ENCODE results near the gene OBSCN.
"Not testable (repeated sequence)": the region's sequence is repeated elsewhere in the genome, so short reads cannot be mapped to it uniquely, and the experiment has no call there.

Gene OBSCN

DNA sequence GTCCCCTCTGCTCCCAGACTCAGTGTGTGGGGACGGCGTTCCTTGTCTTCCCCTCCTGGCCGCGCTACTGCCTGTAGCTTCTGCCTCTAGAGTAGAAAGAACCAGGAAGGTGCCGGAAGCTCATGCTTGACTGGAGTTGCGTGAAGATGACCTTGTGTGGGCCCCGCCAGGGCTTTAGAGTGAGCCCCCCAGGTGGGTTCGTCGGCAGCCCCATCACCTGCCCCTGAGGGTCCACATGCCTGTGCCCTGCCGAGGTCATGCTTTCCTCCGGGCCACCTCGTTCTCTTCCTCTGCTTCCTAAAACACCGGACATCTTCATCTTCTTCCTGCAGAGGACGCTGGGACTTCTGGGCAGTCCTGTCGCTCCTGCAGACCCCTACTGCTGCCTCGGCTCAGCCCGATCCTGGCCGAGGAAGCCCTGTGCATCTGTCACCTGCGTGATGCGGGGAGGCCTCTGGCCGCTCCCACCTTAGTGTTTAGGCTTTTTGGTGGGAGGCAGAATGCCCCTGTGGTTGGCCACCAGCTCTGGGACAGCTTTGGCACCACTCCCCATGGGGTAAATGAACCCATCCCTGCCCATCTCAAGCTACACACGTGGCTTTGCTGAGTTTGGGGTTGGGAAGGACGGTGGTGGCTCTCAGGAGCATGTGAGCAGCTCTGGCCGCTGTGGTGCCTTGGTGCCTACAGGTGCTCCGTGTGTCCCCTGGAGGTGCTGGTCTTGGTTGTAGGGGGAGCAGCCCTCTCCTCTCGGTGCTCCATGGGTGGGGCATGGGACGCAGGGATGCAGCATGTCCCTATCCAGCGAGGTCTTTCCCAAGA, 12.3 kb downstream of the OBSCN start:
- peaks cover 5% of the 10 kb centered on the region; the same call in 1 of the 2 replicates for H3K36me3 ChIP-seq (ENCODE audit: insufficient read depth, low read length)
- H3K9ac ChIP-seq (ENCODE audit: low read depth, low read length), result no peak overlapping the region

DNA sequence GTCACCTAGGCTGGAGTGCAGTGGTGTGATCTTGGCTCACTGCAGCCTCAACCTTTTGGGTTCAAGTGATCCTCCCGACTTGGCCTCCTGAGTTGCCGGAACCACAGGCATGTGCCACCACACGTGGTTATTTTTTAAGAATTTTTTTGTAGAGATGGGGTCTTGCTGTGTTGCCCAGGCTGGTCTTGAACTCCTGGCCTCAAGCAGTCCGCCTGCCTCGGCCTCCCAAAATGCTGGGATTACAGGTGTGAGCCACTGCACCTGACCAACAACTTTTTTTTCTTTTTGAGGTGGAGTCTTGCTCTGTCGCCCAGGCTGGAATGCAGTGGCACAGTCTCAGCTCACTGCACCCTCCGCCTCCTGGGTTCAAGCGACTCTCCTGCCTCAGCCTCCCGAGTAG, 13.3 kb downstream of the OBSCN start:
- H3K9ac ChIP-seq (ENCODE audit: low read depth, low read length); H3K36me3 ChIP-seq (ENCODE audit: insufficient read depth, low read length); H3K4me1 ChIP-seq (ENCODE audit: insufficient read depth, low read length); H3K9me3 ChIP-seq (ENCODE audit: control insufficient read depth, insufficient read depth, low read length): not testable (repeated sequence)

More for the DNA sequence above, 12.3 kb downstream of the OBSCN start:
- Histone ChIP-seq H3K4me1 (ENCODE audit: insufficient read depth, low read length) (no peaks in the 10 kb centered on the region), H3K9me3 (ENCODE audit: control insufficient read depth, insufficient read depth, low read length) (no peaks in the 10 kb centered on the region)

DNA sequence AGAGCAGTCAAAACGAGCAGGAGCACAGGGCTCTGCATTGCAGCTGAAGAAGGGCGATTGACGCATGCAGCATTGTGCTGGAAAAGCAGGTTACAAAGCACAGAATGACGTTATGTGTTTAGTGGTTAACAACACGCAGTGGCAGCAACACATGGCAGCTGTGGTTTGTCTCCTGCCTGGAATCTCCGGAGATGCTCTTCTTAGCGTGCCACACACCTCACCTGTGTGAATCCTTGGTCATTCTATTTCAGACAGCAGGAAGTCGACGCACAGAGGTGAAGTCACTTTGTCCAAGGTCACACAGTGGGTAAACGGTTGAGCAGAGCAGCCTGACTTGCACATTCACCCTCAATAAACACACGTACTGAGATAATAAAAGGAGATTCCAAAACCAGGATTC, 14.7 kb downstream of the OBSCN start:
- no peaks in the 10 kb centered on the region for H3K4me1 ChIP-seq (ENCODE audit: insufficient read depth, low read length)
- peaks cover 7% of the 10 kb centered on the region; the same call in 1 of the 2 replicates for H3K36me3 ChIP-seq (ENCODE audit: insufficient read depth, low read length)
- H3K9ac ChIP-seq (ENCODE audit: low read depth, low read length), result no peak overlapping the region
- H3K9me3 ChIP-seq (ENCODE audit: control insufficient read depth, insufficient read depth, low read length), result no peaks in the 10 kb centered on the region

DNA sequence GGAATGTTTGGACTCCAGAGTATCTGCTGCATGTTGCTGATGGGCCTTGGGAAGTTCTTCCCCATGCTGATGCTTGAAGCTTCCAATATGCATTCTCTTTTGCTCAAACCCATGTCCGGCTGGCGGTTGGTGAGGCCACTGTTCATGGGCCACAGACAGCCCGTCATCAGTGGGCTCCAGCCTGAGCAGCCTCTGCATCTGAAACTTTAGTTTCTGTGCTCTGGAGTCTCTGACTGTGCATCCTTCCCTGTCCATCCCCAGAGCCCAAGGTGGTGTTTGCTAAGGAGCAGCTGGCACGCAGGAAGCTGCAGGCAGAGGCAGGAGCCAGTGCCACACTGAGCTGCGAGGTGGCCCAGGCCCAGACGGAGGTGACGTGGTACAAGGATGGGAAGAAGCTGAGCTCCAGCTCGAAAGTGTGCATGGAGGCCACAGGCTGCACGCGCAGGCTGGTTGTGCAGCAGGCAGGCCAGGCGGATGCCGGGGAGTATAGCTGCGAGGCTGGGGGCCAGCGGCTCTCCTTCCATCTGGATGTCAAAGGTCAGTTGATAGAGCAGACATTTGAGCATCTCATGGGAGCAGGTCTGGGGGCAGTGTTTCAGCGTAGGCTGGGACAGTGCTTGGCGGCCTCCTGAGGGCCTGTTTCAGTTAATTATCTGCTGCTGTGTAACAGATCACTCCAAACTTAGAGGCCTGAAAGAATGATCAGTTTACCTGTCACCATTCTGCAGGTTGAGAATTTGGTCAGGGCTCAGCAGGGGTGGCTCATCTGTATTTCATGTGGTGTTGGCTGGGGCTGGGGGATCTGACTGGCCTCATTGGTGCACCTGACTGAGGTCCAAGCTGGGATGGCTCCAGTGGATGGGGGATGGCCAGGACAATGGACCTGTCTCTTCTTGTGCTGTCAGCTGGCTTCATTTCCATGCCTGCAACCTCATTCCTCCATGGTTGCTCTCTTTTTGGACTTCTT, 16.6 kb downstream of the OBSCN start:
- Histone ChIP-seq H3K4me1 (ENCODE audit: insufficient read depth, low read length) (no peaks in the 10 kb centered on the region), H3K9me3 (ENCODE audit: control insufficient read depth, insufficient read depth, low read length) (no peaks in the 10 kb centered on the region), H3K9ac (ENCODE audit: low read depth, low read length) (no peak overlapping the region), H3K36me3 (ENCODE audit: insufficient read depth, low read length) (peaks cover 4% of the 10 kb centered on the region; the same call in 1 of the 2 replicates)

DNA sequence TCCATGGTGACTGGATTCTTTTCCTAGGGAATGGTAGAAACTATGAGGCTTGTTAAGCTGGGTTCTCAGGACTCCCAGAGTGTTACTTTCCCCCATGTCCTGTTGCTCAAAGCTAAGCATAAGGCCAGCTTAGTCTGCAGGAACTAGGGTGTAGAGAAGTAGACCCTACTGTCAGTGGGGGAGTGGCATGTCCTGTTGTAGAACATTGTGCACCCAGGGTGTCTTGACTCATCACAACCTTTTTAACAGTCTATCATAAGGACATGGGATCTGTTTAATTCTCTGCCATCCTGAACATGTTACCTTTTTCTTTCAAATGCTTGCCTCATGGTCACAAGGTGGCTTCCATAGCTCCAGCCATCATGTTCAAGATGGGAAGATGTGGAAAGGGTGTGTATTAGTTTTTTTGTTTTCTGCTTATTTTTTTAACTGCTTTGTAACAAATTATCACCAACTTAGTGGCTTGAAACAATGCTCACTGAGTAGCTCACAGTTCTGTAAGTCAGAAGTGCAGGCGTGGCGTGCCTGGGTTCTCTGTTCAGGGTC, 17.4 kb downstream of the OBSCN start:
- no peaks in the 10 kb centered on the region for H3K9me3 ChIP-seq (ENCODE audit: control insufficient read depth, insufficient read depth, low read length)
- peaks cover 4% of the 10 kb centered on the region; the same call in 1 of the 2 replicates for H3K36me3 ChIP-seq (ENCODE audit: insufficient read depth, low read length)
- H3K9ac ChIP-seq (ENCODE audit: low read depth, low read length), result no peak overlapping the region
- H3K4me1 ChIP-seq (ENCODE audit: insufficient read depth, low read length), result no peaks in the 10 kb centered on the region

DNA sequence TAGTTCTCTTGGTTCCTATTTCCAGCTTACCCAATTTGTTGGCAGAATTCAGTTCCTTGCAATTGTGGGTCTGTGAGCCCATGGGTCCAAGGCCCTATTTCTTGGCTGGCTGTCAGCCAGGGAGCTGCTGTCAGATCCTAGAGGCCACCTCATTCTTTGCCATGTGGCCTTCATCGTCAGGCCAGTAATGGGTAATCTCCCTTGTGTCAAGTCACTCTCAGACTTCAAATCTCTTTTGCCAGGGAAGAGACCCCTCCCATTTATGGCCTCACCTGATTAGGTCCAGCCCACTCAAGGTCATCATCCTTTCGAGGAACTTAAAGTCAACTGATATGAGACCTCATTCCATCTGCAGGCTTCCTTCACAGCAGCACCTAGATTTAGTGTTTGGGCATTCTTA, 17.9 kb downstream of the OBSCN start:
- Histone ChIP-seq H3K4me1 (ENCODE audit: insufficient read depth, low read length) (no peaks in the 10 kb centered on the region), H3K9ac (ENCODE audit: low read depth, low read length) (no peak overlapping the region), H3K36me3 (ENCODE audit: insufficient read depth, low read length) (peaks cover 4% of the 10 kb centered on the region; the same call in 1 of the 2 replicates), H3K9me3 (ENCODE audit: control insufficient read depth, insufficient read depth, low read length) (no peaks in the 10 kb centered on the region)

DNA sequence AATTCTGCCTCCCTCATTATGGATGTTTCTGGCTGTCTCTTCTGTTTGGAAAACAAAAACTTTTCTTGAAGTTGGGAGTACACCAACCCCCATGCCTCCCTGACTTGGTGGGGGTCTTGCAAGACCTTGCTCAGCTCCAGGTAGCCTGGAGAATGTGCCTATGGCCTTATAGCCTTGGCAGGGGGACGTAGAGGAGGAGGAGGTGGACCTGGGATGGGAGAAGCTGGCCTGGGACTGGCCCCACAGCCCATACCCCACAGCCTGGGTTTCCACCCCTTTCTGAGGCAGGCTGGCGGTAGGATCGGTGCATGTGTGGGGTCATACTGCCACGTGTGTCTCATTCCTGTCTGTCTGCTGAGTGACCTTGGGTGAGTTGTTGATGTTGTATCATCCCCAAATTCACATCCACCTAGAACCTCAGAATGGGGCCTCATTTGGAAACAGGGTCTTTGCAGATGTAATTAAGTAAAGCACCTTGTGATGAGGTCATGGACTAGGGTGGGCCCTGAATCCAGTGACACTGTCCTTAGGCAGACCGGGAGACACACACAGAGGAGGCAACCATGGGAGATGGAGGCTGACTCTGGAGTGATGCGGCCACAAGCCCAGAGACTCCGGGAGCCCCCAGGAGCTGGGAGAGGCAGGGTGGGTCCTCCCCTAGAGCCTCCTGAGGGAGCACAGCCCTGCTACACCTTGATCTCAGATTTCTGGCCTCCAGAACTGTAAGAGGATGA, 18.5 kb downstream of the OBSCN start:
- peaks cover 4% of the 10 kb centered on the region; the same call in 1 of the 2 replicates for H3K36me3 ChIP-seq (ENCODE audit: insufficient read depth, low read length)
- no peak overlapping the region for H3K9ac ChIP-seq (ENCODE audit: low read depth, low read length)
- H3K9me3 ChIP-seq (ENCODE audit: control insufficient read depth, insufficient read depth, low read length), result no peaks in the 10 kb centered on the region
- H3K4me1 ChIP-seq (ENCODE audit: insufficient read depth, low read length), result no peaks in the 10 kb centered on the region

DNA sequence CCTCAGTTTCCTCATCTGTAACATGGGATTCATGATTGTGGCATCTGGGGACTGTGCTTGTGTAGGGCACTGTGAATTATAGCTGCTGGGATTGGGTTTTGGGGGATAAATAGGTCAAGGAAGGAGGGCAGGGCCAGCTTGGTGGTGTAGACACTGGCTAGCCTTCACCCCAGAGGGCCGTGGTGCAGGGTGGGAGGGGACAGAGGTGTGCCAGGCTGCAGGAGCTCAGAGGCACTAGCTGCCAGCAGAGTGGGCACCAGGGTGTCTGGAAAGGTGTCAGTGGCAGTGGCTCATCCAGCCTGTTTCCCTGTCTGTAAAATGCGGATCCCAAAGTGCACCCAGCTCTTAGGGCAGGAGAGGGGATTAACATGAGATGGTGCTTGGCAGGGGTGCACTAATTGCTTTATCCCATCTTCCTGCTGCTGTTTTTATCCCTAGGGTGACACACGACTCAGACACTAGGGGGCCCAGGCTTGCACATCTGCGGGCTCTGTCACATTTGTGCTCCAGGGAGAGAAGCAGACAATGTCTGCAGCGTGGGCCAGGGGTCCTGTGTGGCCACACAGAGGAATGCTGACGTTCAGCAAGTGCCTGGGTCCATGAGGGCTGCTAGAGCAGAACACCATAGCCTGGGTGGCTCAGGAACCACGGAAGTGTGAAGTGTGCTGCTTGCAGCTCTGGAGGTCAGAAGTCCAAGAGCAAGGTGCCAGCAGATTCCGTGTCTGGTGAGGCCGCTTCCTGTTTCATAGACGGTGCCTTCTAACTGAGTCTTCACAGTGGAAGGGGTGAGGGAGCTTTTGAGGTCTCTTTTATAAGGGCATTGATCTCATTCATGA, 19.3 kb downstream of the OBSCN start:
- Histone ChIP-seq H3K9me3 (ENCODE audit: control insufficient read depth, insufficient read depth, low read length) (no peaks in the 10 kb centered on the region), H3K4me1 (ENCODE audit: insufficient read depth, low read length) (no peaks in the 10 kb centered on the region), H3K9ac (ENCODE audit: low read depth, low read length) (no peak overlapping the region), H3K36me3 (ENCODE audit: insufficient read depth, low read length) (peaks cover 4% of the 10 kb centered on the region; the same call in 1 of the 2 replicates)

DNA sequence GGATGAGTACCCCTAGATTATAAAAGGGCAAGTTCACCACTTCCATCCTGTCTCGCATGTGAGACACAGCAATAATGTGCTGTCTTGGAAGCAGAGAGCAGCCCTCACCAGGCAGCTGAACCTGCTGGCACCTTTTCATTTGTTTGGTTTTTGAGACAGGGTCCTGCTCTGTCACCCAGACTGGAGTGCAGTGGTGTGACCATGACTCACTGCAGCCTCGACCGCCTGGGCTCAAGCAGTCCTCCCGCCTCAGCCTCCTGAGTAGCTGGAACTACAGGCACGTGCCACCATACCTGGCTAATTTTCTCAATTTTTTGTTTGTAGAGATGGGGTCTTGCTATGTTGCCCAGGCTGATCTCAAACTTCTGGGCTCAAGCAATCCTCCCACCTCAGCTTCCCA, 20.3 kb downstream of the OBSCN start:
- H3K9ac ChIP-seq (ENCODE audit: low read depth, low read length), result not testable (repeated sequence)

DNA sequence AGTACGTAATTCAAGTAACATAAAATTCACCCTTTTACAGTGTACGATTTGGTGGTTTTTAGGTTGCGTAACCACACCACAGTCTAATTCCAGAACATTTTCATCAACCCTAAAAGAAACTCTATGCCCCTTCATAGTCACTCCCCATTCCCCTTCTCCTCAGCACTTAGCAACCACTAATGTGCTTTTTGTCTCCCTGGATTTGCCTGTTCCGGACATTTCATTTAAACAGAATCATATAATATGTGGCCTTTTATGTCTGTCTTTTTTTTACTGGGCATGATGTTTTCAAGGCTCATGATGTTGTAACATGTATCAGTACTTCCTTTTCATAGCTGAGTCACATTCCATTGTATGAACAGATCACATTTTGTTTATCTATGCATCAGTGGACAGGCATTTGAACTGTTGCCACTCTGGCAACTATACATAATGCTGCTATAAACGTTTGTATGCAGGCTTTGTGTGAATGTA, 20.8 kb downstream of the OBSCN start:
- no peaks in the 10 kb centered on the region for H3K9me3 ChIP-seq (ENCODE audit: control insufficient read depth, insufficient read depth, low read length)
- peaks cover 4% of the 10 kb centered on the region; the same call in 1 of the 2 replicates for H3K36me3 ChIP-seq (ENCODE audit: insufficient read depth, low read length)
- H3K9ac ChIP-seq (ENCODE audit: low read depth, low read length), result no peak overlapping the region
- H3K4me1 ChIP-seq (ENCODE audit: insufficient read depth, low read length), result no peaks in the 10 kb centered on the region

More for the DNA sequence above, 20.3 kb downstream of the OBSCN start:
- not testable (repeated sequence) for H3K36me3 ChIP-seq (ENCODE audit: insufficient read depth, low read length); H3K9me3 ChIP-seq (ENCODE audit: control insufficient read depth, insufficient read depth, low read length); H3K4me1 ChIP-seq (ENCODE audit: insufficient read depth, low read length)

DNA sequence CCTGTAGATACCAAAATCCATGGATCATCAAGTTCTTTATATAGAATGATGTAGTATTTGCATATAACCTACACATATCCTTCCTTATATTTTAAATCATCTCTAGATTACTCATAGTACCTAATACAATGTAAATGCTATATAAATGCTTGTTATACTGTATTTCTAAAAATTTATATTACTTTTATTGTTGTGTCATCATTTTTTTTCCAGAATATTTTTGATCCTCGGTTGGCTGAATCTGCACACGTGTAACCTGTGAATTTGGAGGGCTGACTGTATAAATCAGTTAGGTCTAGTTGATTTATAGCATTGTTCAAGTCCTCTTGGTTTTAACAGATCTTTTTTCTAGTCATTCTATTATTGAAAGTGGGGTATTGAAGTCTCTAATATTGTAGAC, 23.3 kb downstream of the OBSCN start:
- H3K36me3 ChIP-seq (ENCODE audit: insufficient read depth, low read length), result no peaks in the 10 kb centered on the region; the same call in none of the 2 replicates
- H3K9ac ChIP-seq (ENCODE audit: low read depth, low read length), result no peak overlapping the region
- H3K9me3 ChIP-seq (ENCODE audit: control insufficient read depth, insufficient read depth, low read length), result no peaks in the 10 kb centered on the region; the same call in 1 of the 2 replicates
- H3K4me1 ChIP-seq (ENCODE audit: insufficient read depth, low read length), result no peaks in the 10 kb centered on the region

DNA sequence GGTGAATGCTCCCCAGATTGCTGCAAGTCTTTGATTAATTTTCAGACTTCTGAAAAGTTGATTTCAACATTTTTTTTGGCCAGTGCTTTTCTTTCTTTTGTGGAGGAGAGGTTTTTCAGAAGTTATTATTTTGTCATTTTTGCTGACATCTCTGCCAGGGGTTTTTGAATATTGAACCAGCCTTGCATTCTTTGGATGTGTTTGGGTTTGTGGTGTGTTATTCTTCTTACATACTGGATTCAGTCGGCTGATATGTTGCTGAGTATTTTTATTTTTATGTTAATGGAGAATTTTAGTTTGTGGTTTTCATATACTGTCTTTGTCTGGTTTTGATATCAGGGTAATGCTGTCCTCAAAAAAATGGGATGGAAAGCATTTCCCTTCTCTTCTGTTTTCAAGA, 25.3 kb downstream of the OBSCN start:
- H3K36me3 ChIP-seq (ENCODE audit: insufficient read depth, low read length), result no peaks in the 10 kb centered on the region; the same call in none of the 2 replicates
- H3K9ac ChIP-seq (ENCODE audit: low read depth, low read length), result no peak overlapping the region
- H3K4me1 ChIP-seq (ENCODE audit: insufficient read depth, low read length), result no peaks in the 10 kb centered on the region
- no peaks in the 10 kb centered on the region; the same call in 1 of the 2 replicates for H3K9me3 ChIP-seq (ENCODE audit: control insufficient read depth, insufficient read depth, low read length)

DNA sequence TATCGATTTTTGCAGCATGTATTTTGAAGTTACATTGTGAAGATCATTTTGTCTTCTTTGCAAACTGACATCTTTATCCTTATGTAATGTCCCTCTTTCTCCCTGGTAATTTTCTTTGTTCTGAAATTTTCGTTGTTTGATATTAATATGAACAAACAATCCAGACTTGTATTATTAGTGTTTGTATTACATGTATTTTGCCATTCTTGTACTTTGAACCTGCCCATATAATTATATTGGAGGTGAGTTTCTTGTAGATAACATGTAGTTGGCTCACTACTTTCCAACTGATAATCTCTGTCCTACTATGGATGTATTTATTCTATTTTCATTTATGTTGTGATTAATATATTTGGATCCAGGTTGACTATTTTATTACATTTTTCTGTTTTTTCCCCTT, 27.1 kb downstream of the OBSCN start:
- H3K4me1 ChIP-seq (ENCODE audit: insufficient read depth, low read length), result no peaks in the 10 kb centered on the region
- H3K36me3 ChIP-seq (ENCODE audit: insufficient read depth, low read length), result peaks cover 3% of the 10 kb centered on the region; the same call in 1 of the 2 replicates
- H3K9ac ChIP-seq (ENCODE audit: low read depth, low read length), result no peak overlapping the region
- H3K9me3 ChIP-seq (ENCODE audit: control insufficient read depth, insufficient read depth, low read length), result no peaks in the 10 kb centered on the region; the same call in 1 of the 2 replicates
